ENCODE data around the gene GLT6D1.

The GLT6D1 gene

GRCh38 chr9:135579889-135580660 is 59.3 kb downstream of the GLT6D1 start:
- Histone ChIP-seq H3K27ac (no peak overlapping the region), H3K4me3 (no peak overlapping the region)
- no peak for TF ChIP-seq CTCF (IDR thresholded peaks at IDR 0.05)
- no peak for DNase-seq (ENCODE audit: low spot score)

GRCh38 chr9:135579356-135579755 is 60.0 kb downstream of the GLT6D1 start:
- DNase-seq (ENCODE audit: low spot score): no peak
- no peak for TF ChIP-seq CTCF (IDR thresholded peaks at IDR 0.05)
- H3K4me3 ChIP-seq: no peak overlapping the region
- H3K27ac ChIP-seq: no peak overlapping the region

GRCh38 chr9:135577256-135577655 is 62.1 kb downstream of the GLT6D1 start:
- no peak for TF ChIP-seq CTCF (IDR thresholded peaks at IDR 0.05)
- DNase-seq (ENCODE audit: low spot score): no peak
- no peak overlapping the region for H3K4me3 ChIP-seq
- H3K27ac ChIP-seq: no peak overlapping the region

GRCh38 chr9:135575995-135576631 is 63.2 kb downstream of the GLT6D1 start:
- Histone ChIP-seq H3K27ac (no peak overlapping the region), H3K4me3 (no peak overlapping the region)
- no peak for DNase-seq (ENCODE audit: low spot score)
- no peak for TF ChIP-seq CTCF (IDR thresholded peaks at IDR 0.05)

GRCh38 chr9:135574943-135575342 is 64.4 kb downstream of the GLT6D1 start:
- TF ChIP-seq CTCF (IDR thresholded peaks at IDR 0.05): no peak
- Histone ChIP-seq H3K4me3 (no peak overlapping the region), H3K27ac (no peak overlapping the region)
- no peak for DNase-seq (ENCODE audit: low spot score)

- no peak for DNase-seq (ENCODE audit: low spot score)
- no peak for TF ChIP-seq CTCF (IDR thresholded peaks at IDR 0.05)
- Histone ChIP-seq H3K4me3 (no peak overlapping the region), H3K27ac (no peak overlapping the region)
Observed at GRCh38 chr9:135574331-135574730, 65.0 kb downstream of the GLT6D1 start.
